GM21825 (cell line): ENCODE measurements around the gene NSFL1C.
A peak's percentile ranks its signal among the peaks of the same experiment; 100 is the strongest.

ENCODE experiments used
- ATAC-seq: cut with Tn5 transposase; IDR thresholded peaks from one replicate; pipeline ENCODE4 v1.9.1; 2021; ENCODE audit warnings: mild to moderate bottlenecking, moderate library complexity; ENCODE audit not compliant: unreplicated experiment

The NSFL1C gene

GRCh38 chr20:1462834-1463233, 3.8 kb downstream of the NSFL1C start:
- no peak for ATAC-seq

- ATAC-seq, result no peak
Observed at GRCh38 chr20:1462001-1462400, 4.6 kb downstream of the NSFL1C start.

DNA sequence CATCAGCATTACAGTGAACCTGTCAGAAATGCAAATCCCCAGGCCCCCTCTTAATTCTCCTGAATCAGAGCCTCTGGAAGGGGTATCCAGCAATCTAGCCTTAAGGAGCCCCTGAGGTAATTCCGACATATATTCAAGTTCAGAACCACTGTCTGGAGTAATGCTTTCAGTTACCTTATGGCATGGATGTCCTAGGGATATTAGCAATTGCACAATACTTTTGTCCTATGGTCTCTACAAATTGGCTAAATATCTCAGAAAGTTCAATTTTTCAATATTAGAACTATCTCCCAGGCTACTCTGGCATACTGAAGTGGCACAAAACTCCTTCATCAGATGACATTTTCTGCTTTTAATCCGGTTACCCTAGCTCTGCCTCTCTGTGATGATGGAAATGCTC, 6.4 kb downstream of the NSFL1C start:
- ATAC-seq, result no peak

DNA sequence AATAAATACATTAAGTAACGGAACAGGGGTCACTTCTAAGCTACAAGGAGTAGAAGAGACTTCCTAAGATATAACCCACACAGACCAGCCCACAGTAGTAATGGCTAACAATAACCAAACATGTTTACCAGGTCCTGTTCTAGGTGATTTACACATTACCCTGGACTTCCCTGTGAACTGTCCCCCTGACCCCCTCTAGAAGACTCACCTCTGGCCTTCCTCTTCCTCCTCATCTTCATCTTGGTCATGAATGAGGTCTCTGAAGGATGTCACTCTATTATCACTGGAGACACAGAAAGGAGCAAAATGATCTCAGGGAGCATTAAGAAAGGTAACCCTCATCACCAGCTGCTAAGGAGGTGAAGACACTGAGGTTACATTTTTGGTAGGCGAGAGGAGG, 8.7 kb downstream of the NSFL1C start:
- no peak for ATAC-seq

GRCh38 chr20:1456300-1456699, 10.3 kb downstream of the NSFL1C start:
- no peak for ATAC-seq

DNA sequence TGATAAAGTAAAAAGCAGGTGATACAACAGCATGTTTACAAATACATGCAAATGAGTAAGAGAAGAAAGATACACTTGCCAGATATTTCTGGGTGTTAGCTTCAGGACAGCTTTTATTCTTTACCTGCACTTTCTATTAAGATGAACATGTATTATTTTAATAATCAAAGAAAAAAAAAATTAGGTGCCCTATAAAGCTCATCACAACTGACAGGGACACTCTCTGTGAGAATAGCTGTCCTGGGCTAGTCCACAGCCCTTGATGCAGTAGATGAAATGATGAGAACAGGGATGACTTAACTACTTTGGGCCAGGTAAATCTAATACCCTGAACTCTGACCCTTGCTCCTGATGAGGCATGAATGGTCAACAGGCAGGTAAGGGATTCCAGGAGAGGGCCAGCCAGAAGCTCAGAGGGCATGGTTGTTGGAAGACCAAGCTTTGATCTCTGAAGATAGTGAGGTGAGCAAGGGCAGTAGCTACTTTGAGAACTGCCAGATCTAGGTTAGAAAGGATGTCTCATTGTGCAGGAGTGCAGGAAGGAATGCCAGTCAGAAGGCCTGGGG, 15.6 kb downstream of the NSFL1C start:
- ATAC-seq, result no peak

- ATAC-seq, result no peak
Observed at GRCh38 chr20:1449370-1449769, 17.3 kb downstream of the NSFL1C start.

GRCh38 chr20:1448081-1448620, 18.5 kb downstream of the NSFL1C start:
- no peak for ATAC-seq

- ATAC-seq, result no peak
Observed at GRCh38 chr20:1446536-1446935, 20.1 kb downstream of the NSFL1C start.

DNA sequence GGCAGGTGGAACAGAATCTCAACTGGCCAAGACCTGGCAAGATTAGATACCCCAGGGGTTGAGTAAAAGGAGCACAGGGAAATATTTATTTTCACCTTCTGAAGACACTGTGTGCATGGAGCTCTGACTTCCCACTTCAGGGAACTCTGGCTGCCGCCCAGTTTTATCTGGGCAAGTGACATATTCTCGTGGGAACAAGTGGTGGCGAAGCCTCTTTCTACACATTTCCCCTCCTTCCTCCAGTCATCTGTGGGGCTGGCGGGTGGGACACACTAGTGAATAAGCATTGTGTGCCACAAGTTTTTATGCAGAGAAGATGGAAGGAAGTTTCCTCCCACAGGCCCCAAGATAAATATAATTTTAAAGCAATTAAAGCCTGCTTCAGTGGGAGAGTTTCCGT, 23.6 kb downstream of the NSFL1C start:
- ATAC-seq, result no peak

GRCh38 chr20:1442304-1442703, 24.3 kb downstream of the NSFL1C start:
- ATAC-seq, result no peak

- no peak for ATAC-seq
Observed at GRCh38 chr20:1441133-1441532, 25.5 kb downstream of the NSFL1C start.

- ATAC-seq, result no peak
Observed at GRCh38 chr20:1440024-1440423, 26.6 kb downstream of the NSFL1C start.

DNA sequence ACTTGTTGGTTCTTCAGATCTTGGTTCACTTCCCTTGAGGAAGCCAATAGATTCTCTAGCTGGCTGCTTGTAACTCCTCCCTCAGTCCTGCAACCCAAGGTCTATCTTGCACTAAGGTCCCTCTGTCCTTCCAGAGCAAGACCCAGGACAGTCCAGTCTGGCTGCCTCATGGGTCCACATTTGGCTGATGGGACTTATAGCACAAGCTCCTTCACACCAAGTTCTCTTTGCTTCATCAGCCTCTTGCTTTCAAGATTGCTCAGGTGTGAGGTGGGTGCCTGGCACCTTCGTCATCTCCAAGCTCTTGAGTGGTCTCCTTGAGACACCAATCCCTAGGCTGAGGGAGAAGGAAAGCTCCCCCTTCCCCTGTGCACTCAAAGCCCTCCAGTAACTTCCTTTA, 28.3 kb downstream of the NSFL1C start:
- ATAC-seq, result no peak

GRCh38 chr20:1437235-1437904, 29.3 kb downstream of the NSFL1C start:
- ATAC-seq, result no peak

DNA sequence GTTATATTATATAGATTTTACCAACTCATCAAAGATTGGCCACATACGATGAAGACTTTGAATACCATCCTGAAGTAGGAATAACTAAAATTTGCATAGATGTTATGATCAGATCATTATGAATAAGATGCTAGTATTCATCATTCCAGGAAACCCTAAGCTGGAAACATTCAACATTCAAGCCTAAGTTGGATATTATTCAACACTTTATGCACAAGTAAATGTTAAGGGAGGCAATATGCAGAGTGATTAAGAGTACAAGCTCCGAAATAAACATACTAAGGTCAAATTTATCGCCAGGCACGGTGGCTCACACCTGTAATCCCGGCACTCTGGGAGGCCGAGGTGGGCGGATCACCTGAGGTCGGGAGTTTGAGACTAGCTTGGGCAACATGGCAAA, 30.4 kb downstream of the NSFL1C start:
- no peak for ATAC-seq

DNA sequence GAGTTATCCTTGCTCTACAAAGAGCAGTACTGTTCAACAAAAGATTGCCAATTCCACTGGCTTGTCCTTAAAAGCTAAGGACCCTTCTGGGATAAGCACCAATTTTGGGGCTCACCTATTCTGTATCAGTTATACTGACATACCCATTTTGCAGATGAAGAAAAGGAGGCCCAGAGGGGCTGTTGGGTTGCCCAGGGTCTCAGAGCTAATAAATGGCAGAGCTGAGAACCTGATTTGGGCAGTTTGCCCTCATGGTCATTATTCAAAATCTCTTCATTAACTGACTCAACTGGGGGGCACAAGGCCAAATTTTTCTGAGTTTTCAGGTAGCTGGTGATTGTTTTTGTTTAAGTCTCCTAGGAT, 31.3 kb downstream of the NSFL1C start:
- no peak for ATAC-seq

DNA sequence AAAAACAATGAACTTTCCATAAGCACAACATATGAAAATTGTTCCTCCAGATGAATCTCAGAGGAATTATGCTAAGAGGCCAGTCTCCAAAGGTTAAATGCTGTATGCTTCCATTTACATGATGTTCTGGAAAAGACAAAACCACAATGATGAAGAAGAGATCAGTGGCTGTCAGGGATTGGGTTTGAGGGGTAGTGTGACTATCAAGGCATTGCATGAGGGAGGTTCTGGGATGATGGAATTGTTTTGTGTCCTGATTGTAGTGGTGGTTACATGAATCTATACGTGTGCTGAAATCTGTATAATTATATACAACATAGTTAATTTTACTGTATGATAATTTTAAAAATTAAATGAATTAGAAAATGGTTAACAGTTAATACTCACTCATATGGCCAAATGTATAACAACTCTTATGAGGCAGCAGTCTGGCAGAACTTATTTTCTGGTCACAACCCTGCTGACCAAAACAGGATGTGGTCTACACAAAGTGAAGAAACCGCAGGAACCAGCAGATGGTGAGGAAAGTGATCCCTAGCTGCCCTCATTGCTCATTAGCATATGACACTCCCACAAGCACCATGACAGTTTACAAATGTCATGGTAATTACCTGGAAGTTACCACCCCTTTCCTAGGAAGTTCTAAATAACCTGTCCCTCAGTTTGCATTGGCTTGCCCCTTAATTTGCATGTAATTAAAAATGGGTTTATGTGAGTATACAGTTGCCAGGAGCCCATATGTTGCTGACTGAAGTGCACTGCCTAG, 31.9 kb downstream of the NSFL1C start:
- ATAC-seq, result peak; percentile 91

DNA sequence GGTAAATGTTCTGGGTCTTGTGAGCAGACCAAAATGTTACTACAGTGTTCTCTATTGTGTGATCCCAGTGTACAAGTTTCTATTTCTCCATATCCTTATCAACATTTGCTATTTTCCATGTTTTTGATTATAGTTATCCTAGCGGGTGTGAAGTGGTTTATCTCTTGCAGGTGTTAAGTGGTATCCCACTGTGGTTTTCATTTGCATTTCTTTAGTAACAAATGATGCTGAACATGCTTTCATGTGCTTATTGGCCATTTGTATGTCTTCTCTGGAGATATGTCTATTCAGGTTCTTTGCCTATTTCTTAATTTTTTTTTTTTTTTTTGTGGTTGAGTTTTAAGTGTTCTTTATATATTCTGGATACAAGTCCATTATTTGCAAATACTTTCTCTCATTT, 35.5 kb downstream of the NSFL1C start:
- ATAC-seq, result no peak

- ATAC-seq, result no peak
Observed at GRCh38 chr20:1430004-1430451, 36.6 kb downstream of the NSFL1C start.

- ATAC-seq, result no peak
Observed at GRCh38 chr20:1429143-1429728, 37.4 kb downstream of the NSFL1C start.
